Ovary (tissue), 9 donors: ENCODE data around the gene LAPTM5. TPM values are rescaled to one million over a fixed set of nuclear protein-coding genes. Genes with fewer than 3 reads are reported as not detected.

Experiments
- DNase-seq, 5 donors: peaks; one replicate each; pipeline ENCODE4 v3.0.0-alpha.2; 2019 to 2020
- H3K27ac ChIP-seq, 2 donors: fragments of 200-600 bp; one replicate each; pipeline versions ENCODE4 v1.5.1 to v1.8.0; 2019 to 2022
- H3K27me3 ChIP-seq: fragments of 200-600 bp; one replicate; pipeline ENCODE4 v1.8.0; 2022
- H3K36me3 ChIP-seq: fragments of 200-600 bp; sonication (generic); one replicate; pipeline ENCODE4 v1.5.1; 2019
- H3K4me1 ChIP-seq: one replicate; pipeline ENCODE4 v1.8.1; 2013; ENCODE audit warnings: mild to moderate bottlenecking, moderate library complexity; ENCODE audit not compliant: insufficient read depth
- H3K4me3 ChIP-seq: fragments of 200-600 bp; sonication (generic); one replicate; pipeline ENCODE4 v1.5.1; 2017
- H3K9me3 ChIP-seq, 2 donors: fragments of 200-600 bp in 1 of 2; sonication (generic) in 1 of 2; one replicate each; pipeline versions ENCODE4 v1.5.1 to v1.8.1; 2013 to 2019; ENCODE audit warnings: mild to moderate bottlenecking in 1 of 2, moderate library complexity in 1 of 2
- EP300 ChIP-seq: sonication (generic); formaldehyde crosslinking; IDR thresholded peaks from one replicate; pipeline ENCODE4 v1.6.1; 2017; ENCODE audit warnings: antibody characterized with exemption
- POLR2A ChIP-seq: fragments of 450-650 bp; IDR thresholded peaks from one replicate; pipeline ENCODE4 v1.6.1; 2017; ENCODE audit warnings: antibody characterized with exemption, mild to moderate bottlenecking, moderate library complexity
- WGBS, 3 donors: extraction: QIAGEN DNeasy Blood & Tissue Kit in 1 of 3; methylation state at CpG; one replicate each; pipeline versions ENCODE4 v1.1.5 to v1.1.7; 2013 to 2017; 5-methylcytosine and 5-hydroxymethylcytosine counted together
- intact Hi-C, 4 donors: fragments of 100-400 bp; cut with DNase I; formaldehyde crosslinking; loops; one replicate each; pipeline versions ENCODE4 v1.11.0 to v1.15.1; 2022 to 2023
- polyA plus RNA-seq, 2 donors: library from polyadenylated mRNA; stranded (reverse); fragments of 200-250 nt in 1 of 2; fragments of 350-450 nt in 1 of 2; fragmentation: Illumina TruSeq in 1 of 2; extraction: RNeasy Lipid Tissue Mini Kit (QIAGEN cat#74804) in 1 of 2; gene quantifications; one replicate each; pipeline ENCODE4 v1.2.3, GENCODE V29; 2013 to 2014
- total RNA-seq, 7 donors: library from RNA; depleted of rRNA in 2 of 7; stranded (reverse); fragments of >200 nt in 2 of 7; fragmentation: NEBNext Ultra II Directional in 3 of 7; extraction: Animal tissue kit (Norgen Biotek cat#: 25700) in 3 of 7; gene quantifications; one replicate each; pipeline versions ENCODE4 v1.1.0 to v1.2.4, GENCODE V29; 2016 to 2023
- TF ChIP-seq, protein P1 (sequence below), 3 donors: fragments of 450-650 bp in 2 of 3; fragments of 200-600 bp in 1 of 3; IDR thresholded peaks; one replicate each; pipeline versions ENCODE4 v1.5.1 to v1.8.0; 2016 to 2022; ENCODE audit warnings: antibody characterized with exemption in 3 of 3, mild to moderate bottlenecking in 1 of 3
- donor health status: DM: no; HTN: no; CAD: no; lungs with moderate emphysema.
- donor health status: DM: no; HTN: no; CAD: no.
- donor health status: Bipolar disorder and iron deficiency.
- donor health status: DM: yes; HTN: yes; CAD: no.
- donor health status: DM: no; HTN: no; CAD: no.
- donor health status: DM: yes; HTN: yes; CAD: no.

Gene LAPTM5
- total and polyA plus RNA-seq, 9 donors, result 15.3 to 103 (median 20.3) TPM

DNA sequence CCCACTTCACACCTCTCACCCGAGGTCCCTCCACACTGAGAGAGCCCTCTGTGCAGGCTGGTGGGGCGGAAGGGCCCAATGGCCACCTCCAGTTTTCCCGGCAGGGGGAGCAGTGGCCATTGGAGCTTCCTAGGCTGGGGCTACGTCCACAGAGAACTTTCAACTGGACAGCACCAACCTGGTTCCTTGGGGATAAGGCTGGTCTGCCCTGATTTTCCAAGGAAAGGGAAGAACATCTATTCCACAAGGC is 20.3 kb upstream of the LAPTM5 start:
- no peaks in the 10 kb centered on the region for H3K9me3 ChIP-seq
- no peak for DNase-seq
- no peak overlapping the region for H3K27ac ChIP-seq
- no peaks in the 10 kb centered on the region for H3K27me3 ChIP-seq
- no peak for TF ChIP-seq POLR2A
- TF ChIP-seq EP300, result no peak
- TF ChIP-seq, protein P1, sequence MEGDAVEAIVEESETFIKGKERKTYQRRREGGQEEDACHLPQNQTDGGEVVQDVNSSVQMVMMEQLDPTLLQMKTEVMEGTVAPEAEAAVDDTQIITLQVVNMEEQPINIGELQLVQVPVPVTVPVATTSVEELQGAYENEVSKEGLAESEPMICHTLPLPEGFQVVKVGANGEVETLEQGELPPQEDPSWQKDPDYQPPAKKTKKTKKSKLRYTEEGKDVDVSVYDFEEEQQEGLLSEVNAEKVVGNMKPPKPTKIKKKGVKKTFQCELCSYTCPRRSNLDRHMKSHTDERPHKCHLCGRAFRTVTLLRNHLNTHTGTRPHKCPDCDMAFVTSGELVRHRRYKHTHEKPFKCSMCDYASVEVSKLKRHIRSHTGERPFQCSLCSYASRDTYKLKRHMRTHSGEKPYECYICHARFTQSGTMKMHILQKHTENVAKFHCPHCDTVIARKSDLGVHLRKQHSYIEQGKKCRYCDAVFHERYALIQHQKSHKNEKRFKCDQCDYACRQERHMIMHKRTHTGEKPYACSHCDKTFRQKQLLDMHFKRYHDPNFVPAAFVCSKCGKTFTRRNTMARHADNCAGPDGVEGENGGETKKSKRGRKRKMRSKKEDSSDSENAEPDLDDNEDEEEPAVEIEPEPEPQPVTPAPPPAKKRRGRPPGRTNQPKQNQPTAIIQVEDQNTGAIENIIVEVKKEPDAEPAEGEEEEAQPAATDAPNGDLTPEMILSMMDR (IDR thresholded peaks at IDR 0.05), result no peak
- 37 to 43% (median 42%) methylated on average over 4 of the region's 4 CpGs for WGBS, 3 donors
- no peaks in the 10 kb centered on the region for H3K4me1 ChIP-seq
- H3K4me3 ChIP-seq, result no peak overlapping the region
- intact Hi-C loops, result loop anchor here (2.0 to 10.0 kb wide), 2 partner anchors 53 to 57 kb away; partner anchors contain the start of gene MATN1 (in 1 of the 4)
- H3K36me3 ChIP-seq, result no peaks in the 10 kb centered on the region

DNA sequence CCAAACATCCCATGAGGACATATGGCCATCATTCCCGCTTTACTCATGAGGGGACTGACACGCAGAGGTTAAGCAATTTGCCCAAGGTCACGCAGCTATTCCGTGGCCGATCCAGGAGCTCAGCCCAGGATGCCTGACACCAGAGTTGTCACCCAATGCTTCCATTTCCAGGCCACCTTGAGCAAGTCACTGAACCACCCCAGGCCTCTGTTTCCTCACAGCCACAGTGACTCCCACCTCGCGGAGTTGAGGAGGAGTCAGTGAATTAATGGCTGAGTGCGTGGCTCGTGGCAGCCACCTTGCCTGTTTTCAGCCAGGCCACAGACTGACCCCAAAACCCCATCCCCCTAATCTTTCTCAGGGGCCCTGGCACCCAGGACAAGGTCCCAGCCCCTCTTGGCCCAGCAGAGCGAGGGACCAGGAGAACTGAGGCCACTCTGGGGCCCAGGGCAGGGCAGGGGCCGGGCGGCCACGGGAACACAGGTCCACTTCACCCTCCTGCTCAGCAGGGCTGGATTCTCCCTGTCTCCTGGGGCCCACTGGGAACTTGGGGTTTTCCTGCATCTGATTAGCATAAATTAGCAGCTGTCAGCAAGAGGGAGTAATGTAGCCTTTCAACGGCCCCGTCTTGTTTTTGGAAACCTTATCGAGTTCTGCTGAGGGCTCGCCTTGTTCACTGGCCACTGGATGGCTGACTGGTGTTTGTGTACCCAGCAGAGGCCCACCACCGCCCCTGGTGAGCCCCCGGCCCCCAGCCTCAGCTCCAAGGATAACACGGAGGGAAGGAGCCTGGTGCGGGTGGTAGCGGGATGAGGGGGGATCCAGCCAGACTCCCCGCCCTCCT is 19.7 kb upstream of the LAPTM5 start:
- Histone ChIP-seq H3K4me1 (no peaks in the 10 kb centered on the region), H3K27ac (no peak overlapping the region), H3K36me3 (no peaks in the 10 kb centered on the region), H3K27me3 (no peaks in the 10 kb centered on the region), H3K4me3 (no peak overlapping the region), H3K9me3 (no peaks in the 10 kb centered on the region)
- intact Hi-C loops, result loop anchor here in 2 of 4 donors (2.0 to 10.0 kb wide), 2 partner anchors 52 to 56 kb away; partner anchors contain the start of gene MATN1 (in 1 of the 2)
- WGBS, 3 donors, result 71 to 75% (median 71%) methylated on average over 23 of the region's 23 CpGs
- DNase-seq, result no peak
- TF ChIP-seq EP300 (no peak), POLR2A (no peak)
- TF ChIP-seq, protein P1 (IDR thresholded peaks at IDR 0.05), result no peak

DNA sequence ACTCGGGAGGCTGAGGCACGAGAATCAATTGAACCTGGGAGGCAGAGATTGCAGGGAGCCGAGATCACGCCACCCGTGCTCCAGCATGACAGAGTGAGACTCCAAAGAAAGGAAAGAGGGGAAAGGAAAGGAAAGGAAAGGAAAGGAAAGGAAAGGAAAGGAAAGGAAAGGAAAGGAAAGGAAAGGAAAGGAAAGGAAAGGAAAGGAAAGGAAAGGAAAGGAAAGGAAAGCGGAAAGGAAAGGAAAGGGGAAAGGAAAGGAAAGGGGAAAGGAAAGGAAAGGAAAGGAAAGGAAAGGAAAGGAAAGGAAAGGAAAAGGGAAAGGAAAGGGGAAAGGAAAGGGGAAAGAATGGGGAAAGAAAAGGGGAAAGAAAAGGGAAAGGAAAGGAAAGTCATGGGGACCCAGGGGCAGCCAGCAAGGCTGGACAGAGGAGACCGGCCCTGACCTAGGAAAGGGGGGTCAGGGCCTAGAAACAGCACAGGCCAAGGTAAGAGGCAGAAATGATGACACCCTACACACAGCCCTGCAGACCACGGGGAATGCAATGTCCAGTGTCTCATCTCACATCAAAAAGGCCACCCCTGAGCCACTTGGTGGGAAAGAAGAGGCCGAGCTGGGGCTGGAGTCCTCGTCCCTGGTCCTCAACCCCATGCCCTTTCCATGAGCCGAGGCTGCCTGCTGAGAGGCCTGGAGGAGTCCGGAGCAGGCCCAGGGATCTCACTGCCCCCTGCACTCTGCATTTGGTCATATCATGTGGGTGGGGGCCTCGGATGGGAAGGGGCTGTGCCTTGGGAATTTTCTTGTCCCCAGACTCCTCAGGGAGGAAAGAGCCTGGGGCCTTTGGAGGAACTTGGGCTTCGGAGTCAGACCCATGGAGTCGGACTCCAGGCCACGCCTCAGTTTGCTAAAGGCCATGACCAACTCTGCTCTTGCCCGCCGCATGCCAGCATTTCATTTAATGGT is 18.8 kb upstream of the LAPTM5 start:
- H3K4me1 ChIP-seq, result no peaks in the 10 kb centered on the region
- no peaks in the 10 kb centered on the region for H3K9me3 ChIP-seq
- WGBS, 3 donors, result 88 to 90% (median 89%) methylated on average over 17 to 18 of the region's 18 CpGs
- H3K4me3 ChIP-seq, result no peak overlapping the region
- TF ChIP-seq, protein P1 (IDR thresholded peaks at IDR 0.05), result no peak
- TF ChIP-seq EP300 (no peak), POLR2A (no peak)
- intact Hi-C loops, result loop anchor here in 2 of 4 donors (2.0 to 10.0 kb wide), 2 partner anchors 52 to 56 kb away; partner anchors contain the start of gene MATN1 (in 1 of the 2)
- no peak for DNase-seq
- H3K36me3 ChIP-seq, result no peaks in the 10 kb centered on the region
- no peak overlapping the region for H3K27ac ChIP-seq
- H3K27me3 ChIP-seq, result no peaks in the 10 kb centered on the region

DNA sequence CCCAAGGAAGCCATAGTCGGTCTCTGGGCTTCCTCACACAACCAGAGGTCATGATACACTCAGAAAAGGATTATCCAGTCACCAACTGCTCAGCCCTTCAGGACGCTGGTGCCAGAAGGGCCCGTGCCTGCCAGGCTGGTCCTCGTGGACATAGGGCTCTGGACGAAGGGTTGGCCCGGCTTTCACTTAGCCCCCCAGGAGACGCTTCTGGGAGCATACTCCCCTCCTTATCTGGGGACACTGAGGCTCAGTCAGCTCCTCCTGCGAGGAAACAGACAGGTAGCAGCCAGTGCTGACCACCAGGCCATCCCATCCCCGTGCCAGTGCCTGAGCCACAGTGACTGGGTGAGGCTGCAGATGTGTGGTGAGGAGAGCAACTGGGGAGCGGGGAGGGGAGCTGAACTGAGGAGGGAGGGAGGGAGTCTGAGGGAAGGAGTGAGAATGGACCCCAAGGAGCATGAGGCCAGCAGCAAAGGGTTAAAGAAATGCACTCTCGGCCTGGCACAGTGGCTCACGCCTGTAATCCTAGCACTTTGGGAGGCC is 17.9 kb upstream of the LAPTM5 start:
- no peaks in the 10 kb centered on the region for H3K27me3 ChIP-seq
- H3K36me3 ChIP-seq, result no peaks in the 10 kb centered on the region
- 82 to 91% (median 84%) methylated on average over 11 to 12 of the region's 12 CpGs for WGBS, 3 donors
- TF ChIP-seq EP300 (no peak), POLR2A (no peak)
- TF ChIP-seq, protein P1 (IDR thresholded peaks at IDR 0.05), result no peak
- H3K27ac ChIP-seq, result no peak overlapping the region
- no peak overlapping the region for H3K4me3 ChIP-seq
- intact Hi-C loops, result loop anchor here in 1 of 4 donors (10.0 kb wide), 1 partner anchor 51 kb away; the partner anchor contains the start of gene MATN1
- H3K9me3 ChIP-seq, result no peaks in the 10 kb centered on the region
- H3K4me1 ChIP-seq, result no peaks in the 10 kb centered on the region
- no peak for DNase-seq
